Subcutaneous abdominal adipose tissue (tissue), 5 donors: ENCODE results near the gene LRRC8D.

ENCODE experiments used
- H3K27ac ChIP-seq: one replicate; pipeline ENCODE4 v1.7.0; 2013; ENCODE audit warnings: low read depth, mild to moderate bottlenecking, inconsistent platforms, low read length, moderate library complexity
- H3K27me3 ChIP-seq, 5 donors: one replicate each; pipeline ENCODE4 v1.7.0; 2013; ENCODE audit warnings: low read length in 5 of 5, inconsistent platforms in 1 of 5; ENCODE audit not compliant: control insufficient read depth in 5 of 5, insufficient read depth in 4 of 5
- H3K36me3 ChIP-seq, 5 donors: one replicate each; pipeline ENCODE4 v1.7.0; 2013; ENCODE audit warnings: low read length in 5 of 5; ENCODE audit not compliant: control insufficient read depth in 5 of 5, insufficient read depth in 5 of 5
- H3K4me1 ChIP-seq, 5 donors: one replicate each; pipeline ENCODE4 v1.7.0; 2013; ENCODE audit warnings: low read length in 5 of 5, mild to moderate bottlenecking in 3 of 5, moderate library complexity in 1 of 5; ENCODE audit not compliant: control insufficient read depth in 5 of 5, insufficient read depth in 5 of 5
- H3K4me3 ChIP-seq, 5 donors: one replicate each; pipeline ENCODE4 v1.7.0; 2013; ENCODE audit warnings: low read length in 5 of 5, low read depth in 1 of 5
- H3K9ac ChIP-seq, 5 donors: one replicate each; pipeline ENCODE4 v1.7.0; 2013; ENCODE audit warnings: low read length in 5 of 5, mild to moderate bottlenecking in 4 of 5, moderate library complexity in 3 of 5
- H3K9me3 ChIP-seq, 5 donors: one replicate each; pipeline ENCODE4 v1.7.0; 2013; ENCODE audit warnings: low read length in 5 of 5; ENCODE audit not compliant: control insufficient read depth in 5 of 5
- donor health status: healthy.
- donor health status: healthy.
- donor health status: healthy.
- donor health status: healthy.
- donor health status: healthy.

Gene LRRC8D

DNA sequence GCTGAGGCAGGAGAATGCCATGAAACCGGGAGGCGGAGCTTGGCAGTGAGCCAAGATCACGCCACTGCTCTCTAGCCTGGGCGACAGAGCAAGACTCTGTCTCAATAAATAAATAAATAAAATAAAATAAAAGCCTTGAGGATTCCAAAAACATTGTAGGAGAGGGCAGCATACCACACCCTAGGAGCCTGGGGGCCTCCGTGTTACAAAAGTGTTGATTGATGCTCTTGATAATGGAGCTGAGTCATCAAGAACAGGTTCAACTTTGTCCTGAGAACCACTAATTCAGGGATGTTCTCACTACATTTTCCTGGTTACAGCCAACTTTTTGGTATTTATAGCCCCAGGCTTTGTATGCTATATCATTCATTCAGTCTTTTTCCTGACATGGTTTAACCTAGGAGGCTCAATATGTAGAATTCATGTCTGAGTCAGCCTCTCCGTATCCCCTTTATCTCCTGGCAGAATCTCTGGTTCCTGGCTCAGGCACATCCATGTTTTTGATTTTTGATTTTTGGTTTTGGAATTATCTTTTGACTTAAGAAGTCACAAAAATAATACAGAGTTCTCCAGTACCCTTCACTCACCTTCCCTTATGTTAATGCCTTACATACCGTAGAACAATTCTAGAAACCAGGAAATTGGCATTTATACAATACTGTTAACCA lies 69.4 kb downstream of the LRRC8D start:
- Histone ChIP-seq H3K27me3 (no peaks in the 10 kb centered on the region), H3K4me1 (peaks cover 0 to 6% (median 0%) of the 10 kb centered on the region in 5 donors), H3K36me3 (peaks cover 0 to 4% (median 0%) of the 10 kb centered on the region in 5 donors), H3K9ac (no peak overlapping the region), H3K9me3 (no peaks in the 10 kb centered on the region), H3K4me3 (no peak overlapping the region), H3K27ac (no peak overlapping the region)

DNA sequence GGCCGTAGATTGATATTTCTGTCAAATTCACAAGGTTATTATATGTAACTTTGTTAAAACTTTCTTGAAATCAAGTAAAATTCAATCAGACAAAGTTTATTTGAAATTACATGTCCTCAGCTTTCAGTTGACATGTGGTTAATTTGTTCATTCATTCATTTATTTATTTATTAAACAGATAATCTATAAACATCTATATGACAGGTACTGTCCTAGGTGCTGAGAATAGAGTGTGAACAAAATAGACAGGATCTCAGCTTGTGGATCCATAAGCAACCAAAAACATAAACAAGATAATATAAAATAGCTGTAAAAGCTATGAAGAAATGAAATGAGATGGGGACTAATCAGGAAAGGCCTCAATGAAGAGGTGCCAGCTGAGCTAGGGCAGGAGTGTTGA lies 72.0 kb downstream of the LRRC8D start:
- no peaks in the 10 kb centered on the region for H3K27me3 ChIP-seq
- H3K9me3 ChIP-seq, result no peaks in the 10 kb centered on the region
- H3K27ac ChIP-seq, result no peak overlapping the region
- H3K4me1 ChIP-seq, result peaks cover 0 to 6% (median 0%) of the 10 kb centered on the region in 5 donors
- no peak overlapping the region for H3K4me3 ChIP-seq
- H3K9ac ChIP-seq, result no peak overlapping the region
- peaks cover 0 to 4% (median 0%) of the 10 kb centered on the region in 5 donors for H3K36me3 ChIP-seq

DNA sequence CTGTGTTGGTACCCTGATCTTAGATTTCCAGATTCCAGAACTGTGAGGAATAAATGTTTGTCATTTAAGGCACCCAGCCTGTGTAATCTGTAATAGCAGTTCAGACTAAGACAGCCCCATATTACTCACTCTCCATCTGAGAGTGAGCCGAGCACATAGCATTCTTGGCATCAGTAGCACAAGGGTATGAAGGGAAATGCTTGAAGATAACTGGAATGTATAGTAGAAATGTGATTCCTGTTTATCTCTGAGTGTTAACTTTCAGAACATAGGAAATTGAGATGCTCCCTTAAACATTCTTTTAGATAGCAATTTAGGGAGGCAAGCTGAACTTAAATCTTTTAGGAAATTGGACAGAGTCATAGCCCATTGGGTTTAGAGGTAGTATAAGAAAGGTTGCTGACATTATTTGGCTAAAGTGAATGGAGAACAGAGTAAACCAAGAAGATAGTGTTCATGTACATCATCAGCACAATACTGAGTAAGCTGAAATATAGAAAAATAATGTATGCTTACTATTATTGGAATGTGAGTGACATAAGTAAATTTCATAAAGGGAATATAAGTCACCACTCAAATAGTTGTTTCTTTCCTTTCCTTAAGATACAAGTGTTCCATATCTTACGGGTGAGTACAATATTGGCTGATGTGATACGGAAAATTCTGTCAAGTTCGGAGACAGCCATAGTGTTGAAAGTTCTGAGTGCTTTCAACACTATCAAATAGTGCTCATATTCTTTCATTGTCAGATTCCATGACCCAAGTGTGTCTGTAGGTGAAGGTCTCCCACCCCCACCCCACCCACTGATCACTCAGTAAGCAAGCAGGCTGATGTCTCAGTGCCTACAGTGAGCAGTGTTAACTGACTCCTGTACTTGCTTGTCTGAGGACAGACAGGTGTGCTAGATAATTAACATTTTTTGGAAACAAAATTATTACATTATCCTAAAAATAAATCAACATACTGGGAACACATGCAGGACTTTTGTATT lies 73.7 kb downstream of the LRRC8D start:
- Histone ChIP-seq H3K4me3 (no peak overlapping the region), H3K27me3 (no peaks in the 10 kb centered on the region), H3K4me1 (peaks cover 0 to 6% (median 0%) of the 10 kb centered on the region in 5 donors), H3K27ac (no peak overlapping the region), H3K36me3 (peaks cover 0 to 4% (median 0%) of the 10 kb centered on the region in 5 donors), H3K9ac (no peak overlapping the region), H3K9me3 (no peaks in the 10 kb centered on the region)

DNA sequence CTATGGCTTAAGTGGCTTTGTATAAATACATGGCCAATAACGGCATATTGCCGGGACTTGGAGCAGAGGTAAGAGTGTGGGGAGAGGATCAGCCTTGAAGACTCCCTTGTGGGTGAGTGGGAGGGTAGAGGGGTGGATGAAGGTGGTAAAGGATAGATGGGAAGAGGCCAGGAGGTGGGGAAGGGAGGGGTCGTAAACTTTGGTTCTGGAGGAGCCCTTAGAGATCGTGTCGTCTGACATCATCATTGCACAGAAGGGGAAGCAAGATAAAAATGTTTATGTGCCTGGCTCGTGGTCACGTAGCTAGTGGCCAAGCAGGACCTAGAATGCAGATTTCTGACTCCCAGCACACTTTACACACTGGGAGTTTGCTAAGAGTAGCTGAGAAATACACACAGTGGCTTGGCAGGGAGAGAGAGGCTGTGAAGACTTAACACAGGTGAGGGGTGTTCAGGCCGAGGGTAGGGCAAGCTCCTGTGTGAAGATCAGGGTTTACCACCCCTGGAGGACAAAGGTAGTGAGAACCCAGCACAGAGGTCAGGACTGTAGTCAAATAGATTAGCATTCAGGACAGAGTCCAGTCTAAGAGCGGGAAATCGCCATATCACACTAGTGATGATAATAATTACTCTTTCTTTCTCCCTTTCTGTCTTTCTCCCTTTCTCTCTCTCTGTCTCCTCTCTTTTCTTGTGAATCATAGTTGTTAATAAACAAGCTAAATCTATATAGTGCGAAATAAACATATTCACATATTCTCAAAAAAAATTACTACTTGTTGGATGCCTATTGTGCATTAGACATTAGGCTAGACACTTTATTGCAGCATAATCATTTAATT lies 75.5 kb downstream of the LRRC8D start:
- Histone ChIP-seq H3K4me3 (no peak overlapping the region), H3K9ac (no peak overlapping the region), H3K27me3 (no peaks in the 10 kb centered on the region), H3K36me3 (peaks cover 0 to 3% (median 0%) of the 10 kb centered on the region in 5 donors), H3K9me3 (no peaks in the 10 kb centered on the region), H3K27ac (no peak overlapping the region), H3K4me1 (peaks cover 0 to 4% (median 0%) of the 10 kb centered on the region in 5 donors)

DNA sequence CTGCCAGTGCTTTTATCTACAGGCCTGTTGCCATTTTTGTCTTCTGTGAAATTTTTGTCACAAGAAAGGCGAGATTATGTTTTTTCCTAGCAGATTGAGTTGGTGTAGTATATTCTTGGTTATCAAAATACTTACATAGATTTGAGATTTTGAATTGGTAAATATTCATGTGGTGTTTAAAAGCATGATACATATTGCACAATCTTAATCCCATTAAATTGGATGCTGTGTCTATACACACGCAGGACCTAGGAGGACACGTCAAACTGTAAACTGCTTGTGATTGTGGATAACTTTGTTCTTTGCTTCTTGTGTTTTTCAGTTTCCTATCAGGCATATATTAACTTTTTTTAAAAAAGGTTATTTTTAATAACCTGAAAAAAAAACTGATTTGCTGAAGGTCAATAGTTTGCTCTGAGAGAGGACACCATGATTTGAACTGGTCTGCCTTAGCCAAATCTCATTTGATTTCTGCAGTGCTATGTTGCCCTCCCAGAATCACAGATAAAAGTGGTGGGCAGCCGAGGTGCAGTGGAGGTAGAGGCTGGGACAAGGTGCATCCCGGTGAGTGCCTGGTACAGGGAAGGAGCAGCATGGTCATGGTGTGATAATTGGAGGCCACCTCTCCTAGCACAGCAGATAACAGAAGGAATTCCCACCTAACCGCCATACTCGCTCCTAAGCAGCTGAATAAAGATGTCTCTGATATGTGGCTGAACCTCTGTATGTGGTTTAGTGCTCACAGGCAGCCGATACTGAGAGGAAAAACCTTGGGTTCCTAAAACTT lies 76.7 kb downstream of the LRRC8D start:
- Histone ChIP-seq H3K4me1 (peaks cover 0 to 4% (median 0%) of the 10 kb centered on the region in 5 donors), H3K27me3 (no peaks in the 10 kb centered on the region), H3K9ac (no peak overlapping the region), H3K9me3 (no peaks in the 10 kb centered on the region), H3K27ac (no peak overlapping the region), H3K36me3 (no peaks in the 10 kb centered on the region), H3K4me3 (no peak overlapping the region)

- no peak overlapping the region for H3K9ac ChIP-seq
- peaks cover 0 to 4% (median 0%) of the 10 kb centered on the region in 5 donors for H3K4me1 ChIP-seq
- H3K4me3 ChIP-seq, result no peak overlapping the region
- no peaks in the 10 kb centered on the region for H3K9me3 ChIP-seq
- H3K27ac ChIP-seq, result no peak overlapping the region
- no peaks in the 10 kb centered on the region for H3K27me3 ChIP-seq
- no peaks in the 10 kb centered on the region for H3K36me3 ChIP-seq
These were observed 77.3 kb downstream of the LRRC8D start for GRCh38 chr1:89898150-89898549.

DNA sequence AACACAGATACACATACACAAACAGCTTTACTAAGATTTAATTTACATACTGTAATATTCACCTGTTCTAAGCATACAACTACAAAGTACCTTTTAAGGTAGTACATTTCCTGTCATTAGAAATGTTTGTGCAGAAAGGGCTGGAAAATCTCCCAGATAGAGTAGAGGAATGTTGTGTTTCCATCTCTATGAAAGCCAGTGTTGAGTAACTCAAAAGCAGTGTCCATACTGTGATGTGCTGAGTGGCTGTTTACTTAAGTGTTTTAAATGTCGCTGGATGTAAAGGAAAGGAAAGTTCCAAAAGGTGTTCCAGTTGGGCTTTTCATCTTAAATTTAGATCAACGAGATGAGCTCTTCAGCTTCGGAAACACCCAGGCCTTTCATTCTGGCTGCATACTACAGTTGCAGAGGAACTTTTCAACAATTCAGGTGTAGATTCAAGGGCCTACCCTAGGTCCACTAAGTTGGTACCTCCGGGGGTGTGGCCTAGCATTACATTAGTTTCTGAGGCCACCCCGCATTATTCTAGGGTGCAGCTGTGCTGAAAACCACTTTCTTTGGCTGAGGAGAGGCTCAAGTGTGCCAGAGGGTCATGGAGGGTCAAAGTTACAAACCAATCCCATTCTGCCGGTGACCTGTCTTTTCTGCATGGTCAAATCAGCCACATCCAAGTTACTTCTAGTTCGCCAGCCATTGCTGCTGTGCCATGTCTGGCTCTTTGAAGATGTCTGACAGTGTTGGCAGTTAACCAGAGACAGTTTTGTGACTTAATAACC lies 78.1 kb downstream of the LRRC8D start:
- Histone ChIP-seq H3K27ac (no peak overlapping the region), H3K9ac (no peak overlapping the region), H3K27me3 (no peaks in the 10 kb centered on the region), H3K9me3 (no peaks in the 10 kb centered on the region), H3K4me3 (no peak overlapping the region), H3K36me3 (no peaks in the 10 kb centered on the region), H3K4me1 (peaks cover 0 to 5% (median 1%) of the 10 kb centered on the region in 5 donors)

GRCh38 chr1:89900323-89900722 lies 79.5 kb downstream of the LRRC8D start:
- Histone ChIP-seq H3K4me3 (no peak overlapping the region), H3K9ac (no peak overlapping the region), H3K27me3 (no peaks in the 10 kb centered on the region), H3K9me3 (no peaks in the 10 kb centered on the region), H3K27ac (no peak overlapping the region), H3K4me1 (peaks cover 0 to 16% (median 7%) of the 10 kb centered on the region in 5 donors), H3K36me3 (no peaks in the 10 kb centered on the region)
